Measurements from ENCODE around the gene EIF4G2.

The EIF4G2 gene

GRCh38 chr11:10777806-10778205, 30.9 kb downstream of the EIF4G2 start:
- in situ Hi-C loops (cut with HindIII; ENCODE audit: low pct_unique_long_range_greater_than_20kb, low sequenced_read_pairs): no loop called here
- no peak for DNase-seq (ENCODE audit: low read depth in 1 of 2, low spot score in 1 of 2)
- no peak for TF ChIP-seq JUND (IDR thresholded peaks at IDR 0.05; ENCODE audit: low read depth)

DNA sequence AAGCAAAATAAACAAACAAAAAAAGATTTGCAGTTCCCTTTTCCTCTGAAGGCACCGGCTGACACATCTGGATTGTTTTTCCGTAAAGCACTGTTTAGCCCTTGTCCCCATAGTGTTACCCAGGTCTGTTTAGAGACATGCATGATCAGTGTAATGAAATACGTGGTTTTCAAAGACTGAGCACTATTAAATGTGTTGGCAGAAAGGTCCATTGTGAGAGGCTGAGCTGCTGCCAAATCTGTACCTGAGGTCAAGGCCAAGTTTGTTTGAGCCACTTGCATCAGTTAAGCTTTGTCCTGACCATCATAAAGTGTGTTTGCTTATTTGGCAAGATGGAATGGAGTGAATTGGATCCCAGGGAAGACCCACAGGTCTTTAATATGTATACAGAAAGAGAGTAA, 31.3 kb downstream of the EIF4G2 start:
- in situ Hi-C loops (cut with HindIII; ENCODE audit: low pct_unique_long_range_greater_than_20kb, low sequenced_read_pairs): no loop called here
- TF ChIP-seq JUND (IDR thresholded peaks at IDR 0.05; ENCODE audit: low read depth): no peak
- DNase-seq (ENCODE audit: low read depth in 1 of 2, low spot score in 1 of 2): no peak

GRCh38 chr11:10774811-10775210, 33.9 kb downstream of the EIF4G2 start:
- in situ Hi-C loops (cut with HindIII; ENCODE audit: low pct_unique_long_range_greater_than_20kb, low sequenced_read_pairs): no loop called here
- no peak for DNase-seq (ENCODE audit: low read depth in 1 of 2, low spot score in 1 of 2)
- TF ChIP-seq JUND (IDR thresholded peaks at IDR 0.05; ENCODE audit: low read depth): no peak

DNA sequence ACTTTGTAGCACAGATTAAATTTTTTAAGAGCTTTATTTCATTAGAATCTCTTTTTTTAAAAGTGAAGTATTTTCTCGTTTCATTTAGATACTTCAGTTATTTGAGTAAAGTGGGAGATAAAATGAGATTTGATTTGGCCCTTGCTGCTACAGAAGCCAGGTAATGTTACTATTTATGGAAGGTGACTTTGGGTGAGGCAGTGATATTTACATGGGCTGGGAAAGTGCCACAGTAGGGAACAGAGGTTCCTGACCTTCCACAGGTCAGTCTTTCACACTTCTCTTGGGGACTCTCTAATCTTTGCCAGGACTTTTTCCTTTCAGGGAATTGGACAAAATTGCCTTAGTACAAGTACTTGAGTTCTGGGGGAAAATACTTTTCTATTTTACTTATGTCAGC, 37.3 kb downstream of the EIF4G2 start:
- no peak for TF ChIP-seq JUND (IDR thresholded peaks at IDR 0.05; ENCODE audit: low read depth)
- DNase-seq (ENCODE audit: low read depth in 1 of 2, low spot score in 1 of 2): no peak
- in situ Hi-C loops (cut with HindIII; ENCODE audit: low pct_unique_long_range_greater_than_20kb, low sequenced_read_pairs): no loop called here

GRCh38 chr11:10770626-10771254, 38.0 kb downstream of the EIF4G2 start:
- in situ Hi-C loops (cut with HindIII; ENCODE audit: low pct_unique_long_range_greater_than_20kb, low sequenced_read_pairs): no loop called here
- no peak for TF ChIP-seq JUND (IDR thresholded peaks at IDR 0.05; ENCODE audit: low read depth)
- DNase-seq (ENCODE audit: low read depth in 1 of 2, low spot score in 1 of 2): peak; percentile 22 to 51

DNA sequence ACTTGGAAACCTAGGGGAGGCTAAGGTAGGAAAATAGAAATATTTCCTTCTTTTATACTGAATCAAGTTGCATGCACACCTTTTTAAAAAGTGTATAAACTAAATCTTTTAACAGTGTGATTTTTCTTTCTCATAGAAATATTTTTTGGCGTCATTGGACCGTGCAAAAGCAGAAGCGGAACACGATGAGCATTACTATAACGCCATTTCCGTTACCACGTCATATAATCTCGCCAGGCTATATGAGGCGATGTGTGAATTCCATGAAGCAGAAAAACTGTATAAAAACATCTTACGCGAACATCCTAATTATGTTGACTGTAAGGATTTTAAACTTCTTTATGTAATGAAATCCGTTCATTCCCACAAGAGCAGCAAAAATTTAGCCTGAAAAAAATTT, 44.3 kb downstream of the EIF4G2 start:
- in situ Hi-C loops (cut with HindIII; ENCODE audit: low pct_unique_long_range_greater_than_20kb, low sequenced_read_pairs): no loop called here
- TF ChIP-seq JUND (IDR thresholded peaks at IDR 0.05; ENCODE audit: low read depth): no peak
- no peak for DNase-seq (ENCODE audit: low read depth in 1 of 2, low spot score in 1 of 2)

DNA sequence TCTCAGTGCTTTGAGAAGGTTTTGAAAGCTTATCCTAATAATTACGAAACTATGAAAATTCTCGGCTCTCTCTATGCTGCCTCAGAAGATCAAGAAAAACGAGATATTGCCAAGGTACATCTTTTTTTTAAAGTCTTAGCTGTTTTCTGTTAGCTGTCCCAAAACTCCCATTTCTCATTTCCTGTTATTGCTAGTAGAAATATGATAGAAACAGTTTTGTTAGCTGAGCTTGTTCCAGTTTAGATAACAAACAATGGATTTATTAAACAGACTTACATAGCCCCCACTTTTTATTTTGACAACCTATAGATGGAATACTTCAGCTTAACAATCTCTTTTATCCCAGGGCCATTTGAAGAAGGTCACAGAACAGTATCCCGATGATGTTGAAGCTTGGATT, 45.0 kb downstream of the EIF4G2 start:
- no peak for DNase-seq (ENCODE audit: low read depth in 1 of 2, low spot score in 1 of 2)
- in situ Hi-C loops (cut with HindIII; ENCODE audit: low pct_unique_long_range_greater_than_20kb, low sequenced_read_pairs): no loop called here
- TF ChIP-seq JUND (IDR thresholded peaks at IDR 0.05; ENCODE audit: low read depth): no peak

DNA sequence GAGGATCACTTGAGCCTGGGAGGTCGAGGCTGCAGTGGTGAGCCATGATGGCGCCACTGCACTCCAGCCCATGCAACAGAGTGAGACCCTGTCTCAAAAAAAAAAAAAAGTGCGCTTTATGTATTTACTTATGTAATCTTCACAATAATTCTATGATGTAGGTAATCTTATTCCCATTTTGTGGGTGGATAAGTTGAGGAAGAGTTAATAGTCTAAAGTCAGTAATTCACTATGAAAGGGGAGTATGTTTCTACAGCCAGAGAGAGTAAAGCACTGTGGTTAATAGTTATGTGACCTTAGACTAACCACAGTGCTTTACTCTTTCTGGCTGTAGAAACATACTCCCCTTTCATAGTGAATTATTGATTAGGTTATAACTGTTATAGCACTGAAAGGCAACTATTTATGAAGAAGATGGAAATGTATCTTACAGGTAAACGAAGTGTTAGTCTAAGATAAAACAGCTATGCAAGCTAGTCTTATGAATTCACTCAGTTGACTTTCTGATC, 45.8 kb downstream of the EIF4G2 start:
- no peak for TF ChIP-seq JUND (IDR thresholded peaks at IDR 0.05; ENCODE audit: low read depth)
- in situ Hi-C loops (cut with HindIII; ENCODE audit: low pct_unique_long_range_greater_than_20kb, low sequenced_read_pairs): no loop called here
- no peak for DNase-seq (ENCODE audit: low read depth in 1 of 2, low spot score in 1 of 2)

- TF ChIP-seq JUND (IDR thresholded peaks at IDR 0.05; ENCODE audit: low read depth): no peak
- no peak for DNase-seq (ENCODE audit: low read depth in 1 of 2, low spot score in 1 of 2)
- in situ Hi-C loops (cut with HindIII; ENCODE audit: low pct_unique_long_range_greater_than_20kb, low sequenced_read_pairs): no loop called here
Measured at GRCh38 chr11:10762185-10762584, 46.5 kb downstream of the EIF4G2 start.

DNA sequence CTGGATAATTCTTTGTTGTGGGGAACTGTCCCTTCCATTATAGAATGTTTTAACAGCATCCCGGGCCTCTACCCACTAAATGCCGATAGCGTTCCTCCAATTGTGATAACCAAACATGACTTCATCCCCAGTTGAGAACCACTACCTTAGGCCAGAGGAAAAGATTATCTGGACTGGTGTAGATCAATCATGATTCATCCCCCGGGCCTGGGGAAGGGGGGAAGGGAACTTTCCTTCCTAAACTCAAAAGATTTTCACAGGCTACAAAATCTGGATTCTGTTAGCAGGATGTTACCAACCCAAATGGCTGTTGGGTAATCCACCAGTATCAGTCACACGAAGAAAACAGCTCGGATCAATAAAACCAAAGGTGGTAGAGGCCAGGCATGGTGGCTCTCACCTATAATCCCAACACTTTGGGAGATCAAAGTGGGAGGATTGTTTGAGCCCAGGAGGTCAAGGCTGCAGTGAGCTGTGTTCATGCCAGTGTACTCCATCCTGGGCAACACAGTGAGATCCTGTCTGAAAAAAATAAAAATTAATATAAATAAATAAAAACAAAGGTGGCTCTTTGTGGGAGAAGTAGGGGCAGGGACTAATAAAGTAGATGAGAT, 47.5 kb downstream of the EIF4G2 start:
- in situ Hi-C loops (cut with HindIII; ENCODE audit: low pct_unique_long_range_greater_than_20kb, low sequenced_read_pairs): no loop called here
- no peak for TF ChIP-seq JUND (IDR thresholded peaks at IDR 0.05; ENCODE audit: low read depth)

DNA sequence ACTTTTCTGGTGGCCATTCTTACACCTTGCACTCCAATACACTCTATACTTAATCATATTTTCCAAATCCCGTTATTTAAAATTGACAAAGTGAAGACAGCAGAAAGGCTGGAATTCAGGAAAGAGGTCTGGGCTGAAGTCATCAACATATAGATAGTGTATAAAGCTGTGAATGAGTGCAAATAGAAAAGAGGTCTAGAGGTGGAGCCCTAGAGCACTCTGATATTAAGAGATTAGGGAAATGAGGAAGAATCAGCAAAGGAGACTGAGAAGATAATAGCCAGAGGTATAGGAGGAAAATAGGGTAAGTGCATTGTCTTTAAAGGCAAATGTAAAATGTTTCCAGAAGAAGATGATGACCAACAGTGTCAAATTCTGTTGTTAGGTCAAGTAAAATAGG, 49.8 kb downstream of the EIF4G2 start:
- in situ Hi-C loops (cut with HindIII; ENCODE audit: low pct_unique_long_range_greater_than_20kb, low sequenced_read_pairs): no loop called here
- TF ChIP-seq JUND (IDR thresholded peaks at IDR 0.05; ENCODE audit: low read depth): no peak
- DNase-seq (ENCODE audit: low read depth in 1 of 2, low spot score in 1 of 2): no peak

More for the DNA sequence above, 47.5 kb downstream of the EIF4G2 start:
- no peak for DNase-seq (ENCODE audit: low read depth in 1 of 2, low spot score in 1 of 2)

- DNase-seq (ENCODE audit: low read depth in 1 of 2, low spot score in 1 of 2): no peak
- in situ Hi-C loops (cut with HindIII; ENCODE audit: low pct_unique_long_range_greater_than_20kb, low sequenced_read_pairs): no loop called here
- no peak for TF ChIP-seq JUND (IDR thresholded peaks at IDR 0.05; ENCODE audit: low read depth)
Measured at GRCh38 chr11:10752486-10752885, 56.2 kb downstream of the EIF4G2 start.

DNA sequence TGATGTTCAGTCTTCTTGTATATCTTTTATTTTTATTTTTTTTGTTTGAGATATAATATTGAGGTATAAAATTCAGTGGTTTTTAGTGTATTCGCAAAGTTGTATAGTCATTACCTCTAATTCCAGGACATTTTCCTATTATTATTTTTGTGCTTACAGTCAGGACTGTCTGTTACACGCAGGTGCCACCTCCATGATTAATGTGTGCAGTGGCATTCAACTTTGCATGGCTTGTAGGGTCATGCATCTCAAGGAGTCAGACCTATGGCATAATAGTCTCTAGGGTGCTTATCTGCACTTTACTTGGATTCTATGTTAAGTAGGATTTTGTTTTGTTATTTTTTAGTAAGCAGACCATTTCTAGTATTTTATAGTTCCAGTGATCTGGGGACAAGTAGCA, 56.7 kb downstream of the EIF4G2 start:
- TF ChIP-seq JUND (IDR thresholded peaks at IDR 0.05; ENCODE audit: low read depth): no peak
- in situ Hi-C loops (cut with HindIII; ENCODE audit: low pct_unique_long_range_greater_than_20kb, low sequenced_read_pairs): no loop called here
- DNase-seq (ENCODE audit: low read depth in 1 of 2, low spot score in 1 of 2): no peak

DNA sequence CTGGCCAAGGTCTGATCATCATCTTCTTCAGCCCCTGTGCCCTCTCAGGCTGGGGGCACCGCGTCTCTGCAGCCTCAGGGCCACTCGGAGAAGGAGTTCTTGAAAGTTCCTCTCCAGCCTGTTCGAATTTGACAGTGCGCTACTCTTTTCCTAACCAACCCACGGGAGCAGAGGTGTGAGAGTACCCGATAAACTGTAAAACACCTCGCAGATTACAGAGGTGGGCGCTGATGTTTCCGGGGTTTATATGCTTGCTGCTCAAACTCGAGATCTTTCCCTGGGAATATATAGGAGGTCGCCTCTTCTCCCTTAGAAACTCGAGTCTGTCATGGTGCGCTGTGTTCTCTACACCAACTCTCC, 57.2 kb downstream of the EIF4G2 start:
- no peak for TF ChIP-seq JUND (IDR thresholded peaks at IDR 0.05; ENCODE audit: low read depth)
- in situ Hi-C loops (cut with HindIII; ENCODE audit: low pct_unique_long_range_greater_than_20kb, low sequenced_read_pairs): no loop called here
- DNase-seq (ENCODE audit: low read depth in 1 of 2, low spot score in 1 of 2): no peak

All from T47D (cell line).